Kidney (tissue), 14 donors: Measurements from ENCODE around the gene RNF213. TPM values are rescaled to one million over a fixed set of nuclear protein-coding genes. Genes with fewer than 3 reads are reported as not detected.
"Not testable (repeated sequence)": the region's sequence is repeated elsewhere in the genome, so short reads cannot be mapped to it uniquely, and the experiment has no call there.

Source experiments
- DNase-seq, 5 donors: peaks; one replicate each; pipeline ENCODE4 v3.0.0-alpha.2; 2013 to 2020
- FAIRE-seq: peaks from 2 replicates; lab custom pipeline; 2012; peaks lifted over from hg19 to GRCh38; lab: Jason Lieb, UNC
- H3K27ac ChIP-seq, 2 donors: one replicate each; pipeline ENCODE4 v1.7.0; 2013; ENCODE audit warnings: low read depth in 2 of 2, low read length in 2 of 2, inconsistent platforms in 1 of 2
- H3K27me3 ChIP-seq: one replicate; pipeline ENCODE4 v1.7.1; 2013; ENCODE audit warnings: low read length, inconsistent platforms; ENCODE audit not compliant: control insufficient read depth, insufficient read depth
- H3K36me3 ChIP-seq, 3 donors: one replicate each; pipeline versions ENCODE4 v1.7.0 to v1.7.1; 2013; ENCODE audit warnings: low read length in 3 of 3, control low read depth in 1 of 3, inconsistent platforms in 1 of 3; ENCODE audit not compliant: insufficient read depth in 3 of 3, control insufficient read depth in 2 of 3
- H3K4me1 ChIP-seq, 3 donors: one replicate each; pipeline versions ENCODE4 v1.7.0 to v1.7.1; 2013; ENCODE audit warnings: low read length in 3 of 3, inconsistent platforms in 1 of 3, low read depth in 1 of 3; ENCODE audit not compliant: control insufficient read depth in 2 of 3, insufficient read depth in 2 of 3
- H3K4me3 ChIP-seq, 3 donors: one replicate each; pipeline versions ENCODE4 v1.7.0 to v1.8.1; 2013; ENCODE audit warnings: low read length in 3 of 3, control low read depth in 1 of 3, inconsistent platforms in 1 of 3
- H3K9ac ChIP-seq, 3 donors: one replicate each; pipeline versions ENCODE4 v1.7.0 to v1.7.1; 2013; ENCODE audit warnings: low read length in 3 of 3, control low read depth in 1 of 3, inconsistent platforms in 1 of 3
- H3K9me3 ChIP-seq, 3 donors: one replicate each; pipeline versions ENCODE4 v1.7.0 to v1.7.1; 2013; ENCODE audit warnings: low read length in 3 of 3, control low read depth in 1 of 3, inconsistent platforms in 1 of 3; ENCODE audit not compliant: control insufficient read depth in 2 of 3, insufficient read depth in 1 of 3
- CTCF ChIP-seq: IDR thresholded peaks from 3 replicates; pipeline ENCODE4 v1.5.1; 2012; ENCODE audit warnings: mild to moderate bottlenecking, moderate library complexity, borderline replicate concordance; ENCODE audit not compliant: insufficient read depth; ENCODE audit errors: extremely low read depth
- intact Hi-C: fragments of 100-400 bp; cut with DNase I; formaldehyde crosslinking; loops from one replicate; pipeline ENCODE4 v1.11.1; 2022
- polyA plus RNA-seq: library from polyadenylated mRNA; stranded (reverse); fragments of 350-450 nt; fragmentation: Illumina TruSeq; extraction: RNeasy Lipid Tissue Mini Kit (QIAGEN cat#74804); gene quantifications from one replicate; pipeline ENCODE4 v1.2.3, GENCODE V29; 2014; ENCODE audit warnings: low read depth, low replicate concordance; ENCODE audit not compliant: insufficient read depth
- total RNA-seq: library from RNA; stranded (reverse); fragmentation: NEBNext Ultra II Directional; extraction: Animal tissue kit (Norgen Biotek cat#: 25700); gene quantifications from one replicate; pipeline ENCODE4 v1.2.1, GENCODE V29; 2021
- donor health status: control.
- donor health status: control.
- donor health status: control.
- donor health status: control.
- donor health status: control.
- donor health status: DM: yes; HTN: yes; CAD: no.
- donor health status: Normal renal cell carcinoma (clear cell type).

Gene RNF213
- total and polyA plus RNA-seq, 2 donors from 2014 or later: 43.4 to 276 TPM

DNA sequence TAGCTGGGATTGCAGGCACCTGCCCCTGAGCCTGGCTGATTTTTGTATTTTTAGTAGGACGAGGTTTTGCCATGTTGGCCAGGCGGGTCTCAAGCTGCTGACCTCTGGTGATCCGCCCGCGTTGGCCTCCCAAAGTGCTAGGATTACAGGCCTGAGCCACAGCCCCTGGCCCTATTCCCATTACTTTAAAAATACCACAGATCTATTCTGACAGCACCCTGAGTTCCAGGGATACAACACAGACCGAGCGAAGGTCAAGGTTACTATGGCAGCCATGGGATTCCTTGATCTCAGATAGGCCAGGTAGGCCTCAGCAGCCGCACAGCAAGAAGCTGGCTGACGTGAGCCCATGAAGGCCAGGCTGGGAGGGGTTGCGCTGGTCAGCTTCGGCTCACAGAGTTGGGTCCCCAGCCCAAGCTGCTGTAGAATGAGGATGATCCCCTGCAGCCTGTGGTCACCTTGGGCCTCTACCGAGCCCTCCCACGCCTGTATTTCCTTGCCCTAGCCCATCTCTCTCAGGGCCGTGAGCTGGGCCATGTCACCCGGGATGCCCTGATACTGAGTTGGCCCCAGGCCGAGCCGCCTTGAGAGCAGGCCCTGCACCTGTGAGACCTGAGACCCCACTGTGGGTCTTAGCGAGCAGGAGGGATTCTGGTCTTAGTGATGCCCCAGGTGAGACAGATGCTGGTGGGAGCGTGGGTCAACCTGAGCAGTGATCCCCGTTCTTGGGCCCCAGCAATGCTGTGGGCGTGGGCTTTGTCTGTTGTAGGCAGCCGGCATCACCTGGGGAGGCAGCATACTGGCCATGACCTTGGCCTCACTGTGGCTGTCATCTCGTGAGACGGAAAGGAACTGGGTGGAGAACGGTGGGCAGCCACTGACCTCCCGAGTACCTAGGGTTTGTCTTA is 16.9 kb upstream of the RNF213 start:
- H3K4me1 ChIP-seq: no peaks in the 10 kb centered on the region
- TF ChIP-seq CTCF: no peak
- no peak for FAIRE-seq
- no peak overlapping the region for H3K27ac ChIP-seq
- peaks cover 2 to 34% (median 23%) of the 10 kb centered on the region in 3 donors for H3K36me3 ChIP-seq
- intact Hi-C loops: no loop called here
- DNase-seq: peak in 1 of 5 donors; percentile 63
- no peak overlapping the region for H3K4me3 ChIP-seq
- H3K9ac ChIP-seq: no peak overlapping the region
- H3K27me3 ChIP-seq: no peaks in the 10 kb centered on the region
- H3K9me3 ChIP-seq: no peaks in the 10 kb centered on the region

- H3K4me1 ChIP-seq, H3K27ac ChIP-seq, FAIRE-seq, DNase-seq, H3K4me3 ChIP-seq, H3K9ac ChIP-seq, H3K9me3 ChIP-seq, H3K27me3 ChIP-seq, intact Hi-C loops: not testable (repeated sequence)
- H3K36me3 ChIP-seq: peaks cover 2 to 34% (median 23%) of the 10 kb centered on the region in 3 donors
Measured at GRCh38 chr17:80244448-80244847, 16.2 kb upstream of the RNF213 start.

- H3K9me3 ChIP-seq: no peaks in the 10 kb centered on the region
- no peak overlapping the region for H3K27ac ChIP-seq
- no peaks in the 10 kb centered on the region for H3K4me1 ChIP-seq
- FAIRE-seq: no peak
- H3K9ac ChIP-seq: no peak overlapping the region
- intact Hi-C loops: no loop called here
- DNase-seq: peak in 1 of 5 donors; percentile 58
- no peaks in the 10 kb centered on the region for H3K27me3 ChIP-seq
- TF ChIP-seq CTCF: no peak
- no peak overlapping the region for H3K4me3 ChIP-seq
- H3K36me3 ChIP-seq: peaks cover 2 to 34% (median 23%) of the 10 kb centered on the region in 3 donors
Measured at GRCh38 chr17:80244871-80245509, 15.7 kb upstream of the RNF213 start.
